GM21526 (cell line): ENCODE measurements around the gene MRPL51.
"Not testable (repeated sequence)": the region's sequence is repeated elsewhere in the genome, so short reads cannot be mapped to it uniquely, and the experiment has no call there.

Source experiments
- ATAC-seq: cut with Tn5 transposase; IDR thresholded peaks from one replicate; pipeline ENCODE4 v1.9.1; 2021; ENCODE audit warnings: moderate library complexity; ENCODE audit not compliant: unreplicated experiment, low FRiP score

The MRPL51 gene

DNA sequence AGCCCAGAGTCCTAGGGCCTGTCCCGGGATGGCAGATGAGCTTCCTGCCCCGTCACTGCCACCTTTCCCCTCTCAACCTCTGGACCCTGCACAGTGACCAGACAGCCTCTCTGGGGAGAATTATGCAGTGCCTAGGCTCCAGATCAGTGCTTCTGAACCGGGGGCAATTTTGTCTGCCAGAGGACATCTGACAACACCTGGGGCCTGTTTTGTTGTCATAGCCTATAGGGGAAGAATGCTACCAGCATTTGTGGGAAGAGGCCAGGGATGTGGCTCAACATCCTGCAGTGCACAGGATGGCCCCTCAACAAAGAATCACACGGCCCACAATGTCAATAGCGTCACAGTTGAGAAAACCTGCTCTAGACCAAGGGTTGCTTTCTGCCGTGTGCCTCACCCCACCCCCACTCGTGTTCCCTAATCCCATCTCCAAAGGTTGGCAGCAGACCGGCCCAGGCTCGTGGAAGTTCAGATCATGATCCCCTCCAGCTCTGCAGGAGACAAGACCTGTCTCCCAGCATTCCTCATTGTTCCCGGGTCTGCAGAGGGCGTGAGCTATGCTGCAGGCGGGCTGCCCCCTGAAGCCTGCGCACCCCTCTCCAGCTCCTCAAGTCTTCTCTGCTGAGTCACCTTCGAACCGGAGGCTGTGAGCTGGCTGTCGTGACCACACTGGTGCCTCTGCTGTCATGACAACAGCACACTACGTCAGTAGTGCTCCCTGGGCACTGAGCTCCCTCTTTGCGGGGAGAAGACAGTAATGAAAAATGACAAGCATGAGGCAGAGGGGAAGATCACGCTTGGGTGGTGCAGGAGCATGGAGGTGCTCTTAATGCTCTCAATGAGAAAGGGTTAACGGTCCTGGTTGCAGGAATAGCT lies 39.2 kb upstream of the MRPL51 start:
- ATAC-seq: no peak

DNA sequence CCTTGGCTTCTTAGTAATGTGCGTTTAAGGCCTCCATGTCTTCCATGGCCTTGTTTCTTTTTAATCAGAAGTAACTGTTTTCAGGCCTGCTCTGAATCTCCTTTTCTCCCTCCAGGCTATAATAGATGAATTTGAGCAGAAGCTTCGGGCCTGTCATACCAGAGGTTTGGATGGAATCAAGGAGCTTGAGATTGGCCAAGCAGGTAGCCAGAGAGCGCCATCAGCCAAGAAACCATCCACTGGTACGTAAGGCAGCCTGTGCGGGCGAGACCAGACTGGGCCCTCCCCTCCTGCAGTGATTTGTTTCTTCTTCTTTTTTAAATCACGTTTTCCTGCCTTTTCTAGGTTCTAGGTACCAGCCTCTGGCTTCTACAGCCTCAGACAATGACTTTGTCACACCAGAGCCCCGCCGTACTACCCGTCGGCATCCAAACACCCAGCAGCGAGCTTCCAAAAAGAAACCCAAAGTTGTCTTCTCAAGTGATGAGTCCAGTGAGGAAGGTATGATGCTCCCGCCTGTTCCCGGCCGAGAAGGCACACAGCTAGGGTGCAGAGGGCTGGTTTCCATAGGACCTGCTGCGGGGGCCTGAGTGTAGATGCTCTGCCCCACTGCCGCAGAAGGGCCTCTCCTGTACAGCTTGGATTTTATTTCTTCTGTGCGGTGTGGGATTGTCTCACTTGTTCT lies 37.7 kb upstream of the MRPL51 start:
- ATAC-seq: no peak

- ATAC-seq: no peak
Measured at GRCh38 chr12:6529291-6529737, 36.3 kb upstream of the MRPL51 start.

GRCh38 chr12:6528539-6529235 lies 35.6 kb upstream of the MRPL51 start:
- no peak for ATAC-seq

DNA sequence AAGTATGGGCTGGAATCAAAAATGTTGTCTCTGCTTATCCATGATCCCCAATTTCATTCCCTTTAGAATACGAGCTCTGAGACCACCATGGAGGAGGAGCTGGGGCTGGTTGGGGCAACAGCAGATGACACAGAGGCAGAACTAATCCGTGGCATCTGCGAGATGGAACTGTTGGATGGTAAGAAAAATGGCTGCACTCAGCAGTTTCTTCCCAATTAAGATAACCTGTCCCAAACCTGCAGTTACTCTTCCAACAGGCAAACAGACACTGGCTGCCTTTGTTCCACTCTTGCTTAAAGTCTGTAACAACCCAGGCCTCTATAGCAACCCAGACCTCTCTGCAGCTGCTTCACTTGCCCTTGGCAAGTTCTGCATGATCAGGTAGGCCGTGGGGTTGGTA lies 34.6 kb upstream of the MRPL51 start:
- no peak for ATAC-seq

- no peak for ATAC-seq
Measured at GRCh38 chr12:6526766-6527525, 33.9 kb upstream of the MRPL51 start.

GRCh38 chr12:6526201-6526600 lies 33.1 kb upstream of the MRPL51 start:
- ATAC-seq: no peak

GRCh38 chr12:6524648-6525047 lies 31.6 kb upstream of the MRPL51 start:
- ATAC-seq: no peak

DNA sequence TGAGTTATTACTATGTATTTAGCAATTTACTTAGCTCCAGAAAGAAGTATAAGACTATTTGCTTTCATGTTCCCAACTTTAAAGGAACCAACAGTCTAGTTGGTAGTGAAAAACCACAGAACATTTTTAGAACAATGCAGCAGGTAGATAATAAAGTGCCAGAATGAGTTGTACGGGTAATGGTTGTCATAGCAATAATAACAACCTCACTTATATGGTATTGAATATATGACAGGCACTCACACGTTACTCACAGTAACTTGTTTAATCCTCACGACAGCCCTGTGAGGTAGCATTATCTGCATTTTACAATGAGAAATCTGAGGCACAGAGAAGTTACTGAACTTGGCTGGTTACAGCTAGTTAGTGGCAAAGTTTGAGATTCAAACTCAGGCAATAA lies 30.6 kb upstream of the MRPL51 start:
- no peak for ATAC-seq

GRCh38 chr12:6522193-6522592 lies 29.1 kb upstream of the MRPL51 start:
- ATAC-seq: no peak

- no peak for ATAC-seq
Measured at GRCh38 chr12:6520186-6520585, 27.1 kb upstream of the MRPL51 start.

DNA sequence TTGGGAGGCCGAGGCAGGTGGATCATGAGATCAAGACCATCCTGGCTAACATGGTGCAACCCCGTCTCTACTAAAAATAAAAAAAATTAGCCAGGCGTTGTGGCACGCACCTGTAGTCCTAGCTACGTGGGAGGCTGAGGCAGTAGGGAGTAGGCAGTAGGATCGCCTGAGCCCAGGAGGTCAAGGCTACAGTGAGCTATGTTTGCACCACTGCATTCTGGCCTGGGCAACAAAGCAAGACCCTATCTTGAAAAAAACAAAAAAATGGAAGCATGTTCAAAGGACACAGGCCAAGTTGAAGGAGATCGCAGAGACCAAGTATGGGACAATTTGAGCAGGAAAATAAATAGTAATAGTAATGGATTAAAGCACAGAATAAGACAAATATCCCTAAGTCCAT lies 15.0 kb upstream of the MRPL51 start:
- ATAC-seq: no peak

DNA sequence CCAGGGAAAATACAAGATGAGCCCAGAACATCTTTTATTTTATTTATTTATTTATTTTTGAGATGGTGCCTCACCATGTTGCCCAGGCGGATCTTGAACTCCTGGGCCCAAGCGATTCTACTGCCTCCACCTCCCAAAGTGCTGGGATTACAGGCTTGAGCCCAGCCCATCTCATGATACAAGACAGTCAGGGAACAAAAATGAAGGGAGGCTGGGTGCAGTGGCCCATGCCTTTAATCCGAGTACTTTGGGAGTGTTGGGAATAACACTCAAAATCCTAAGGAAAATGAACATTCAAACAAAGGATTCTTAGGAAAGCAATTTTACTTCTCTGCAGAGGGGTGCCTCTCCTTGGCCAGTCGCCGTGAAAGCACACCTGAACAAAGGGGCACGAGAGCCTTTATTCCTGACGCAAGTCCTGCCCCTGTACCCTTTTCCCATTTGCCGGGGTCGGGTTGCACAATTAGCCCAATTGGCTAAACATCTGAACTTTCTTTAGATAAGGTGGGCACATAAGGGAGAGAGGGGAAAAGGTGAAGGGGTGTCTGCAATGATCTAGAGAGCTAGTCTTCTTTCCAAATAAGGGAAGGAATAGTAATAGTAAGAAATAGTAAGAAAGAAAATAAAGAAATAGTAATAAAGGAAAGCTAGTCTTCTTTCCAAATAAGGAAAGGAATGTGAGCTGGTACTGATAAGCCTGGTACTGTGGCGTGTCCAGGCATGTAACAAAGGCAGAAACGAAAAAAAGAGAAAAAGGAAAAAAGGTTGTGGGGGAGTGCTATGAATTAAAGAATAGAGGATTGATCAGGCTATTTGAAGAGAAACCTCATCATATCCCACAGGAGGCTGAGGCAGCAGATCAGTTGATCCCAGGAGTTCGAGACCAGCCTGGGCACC lies 14.3 kb upstream of the MRPL51 start:
- no peak for ATAC-seq

- ATAC-seq: no peak
Measured at GRCh38 chr12:6500466-6500865, 7.4 kb upstream of the MRPL51 start.

DNA sequence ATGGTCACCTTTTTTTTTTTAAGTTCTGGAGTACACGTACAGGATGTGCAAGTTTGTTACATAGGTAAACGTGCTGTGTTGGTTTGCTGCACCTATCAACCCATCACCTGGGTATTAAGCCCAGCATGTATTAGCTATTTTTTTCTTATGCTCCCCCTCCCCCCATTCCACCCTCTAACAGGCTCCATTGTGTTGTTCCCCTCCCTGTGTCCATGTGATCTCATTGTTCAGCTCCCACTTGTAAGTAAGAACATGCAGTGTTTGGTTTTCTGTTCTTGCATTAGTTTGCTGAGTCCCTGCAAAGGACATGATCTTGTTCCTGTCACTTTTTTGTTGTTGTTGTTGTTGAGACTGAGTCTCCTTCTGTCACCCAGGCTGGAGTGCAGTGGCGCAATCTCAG lies 4.2 kb upstream of the MRPL51 start:
- ATAC-seq: not testable (repeated sequence)

- no peak for ATAC-seq
Measured at GRCh38 chr12:6494968-6495367, 1.9 kb upstream of the MRPL51 start.

- peak; percentile 32 for ATAC-seq
Measured at GRCh38 chr12:6494258-6494743, 1.2 kb upstream of the MRPL51 start.

DNA sequence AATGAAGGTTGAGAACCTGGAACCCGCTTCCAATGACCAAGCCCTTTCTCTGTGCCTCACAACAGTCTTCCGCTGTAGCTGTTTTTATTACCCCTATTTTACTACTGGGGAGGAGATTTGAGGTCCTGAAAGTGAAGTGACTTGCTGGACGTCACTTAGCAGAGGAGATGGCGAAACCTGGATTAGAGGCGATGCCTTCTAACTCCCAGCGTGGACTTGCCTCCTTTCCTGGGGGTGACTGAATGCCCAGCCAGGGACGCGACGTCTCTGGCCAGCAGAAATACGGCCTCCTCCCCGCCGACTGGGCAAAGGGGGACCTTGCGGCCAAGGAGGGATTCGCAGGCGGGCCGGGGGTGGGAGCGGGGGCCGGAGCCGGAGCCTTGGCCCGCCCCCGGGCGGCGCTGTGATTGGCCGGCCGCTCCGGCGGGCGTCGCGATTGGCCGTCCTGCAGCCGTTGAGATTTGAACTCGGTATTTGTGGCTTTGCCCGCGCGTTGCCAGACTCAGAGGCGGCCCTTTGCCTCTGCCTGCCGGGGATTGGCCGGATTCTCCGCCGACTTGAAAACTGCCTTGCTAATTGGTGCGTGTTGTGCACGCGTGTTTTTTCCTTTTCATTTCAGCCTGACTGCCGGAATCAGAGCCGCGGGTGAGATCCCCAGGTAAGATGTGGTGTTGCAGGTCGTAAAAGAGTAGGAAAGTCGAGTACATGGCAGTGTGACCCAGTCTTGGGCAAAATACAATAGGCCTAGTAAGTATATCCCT lies 615 bp upstream of the MRPL51 start, which contains the start of gene NCAPD2:
TSS of gene NCAPD2 (plus strand) at position 606 of the 761 bp plus-strand sequence. CDS start 997 bp downstream, outside the sequence.
- peak; percentile 69 for ATAC-seq
